K562 (cell line): ENCODE results near the gene COQ4. TPM values are rescaled to one million over a fixed set of nuclear protein-coding genes. Genes with fewer than 3 reads are reported as not detected.
A peak's percentile ranks its signal among the peaks of the same experiment; 100 is the strongest.

Experiments
- ADNP ChIP-seq: fragments of 200-800 bp; sonication (Bioruptor generic); IDR thresholded peaks from 2 replicates; pipeline ENCODE4 v1.6.1; 2016; ENCODE audit warnings: missing genetic modification characterization, missing compliant biosample characterization
- ATF1 ChIP-seq, 2 experiments: fragments of 450-650 bp in 1 of 2; IDR thresholded peaks; 2 replicates each; pipeline ENCODE4 v1.6.1; 2016; ENCODE audit warnings: missing compliant biosample characterization in 1 of 2, missing genetic modification characterization in 1 of 2
- BRD4 ChIP-seq: fragments of 200-600 bp; sonication (generic); IDR thresholded peaks from 2 replicates; pipeline ENCODE4 v1.6.1; 2017; ENCODE audit warnings: inconsistent platforms
- CCNT2 ChIP-seq: IDR thresholded peaks from 2 replicates; pipeline ENCODE4 v1.6.1; 2011; ENCODE audit warnings: borderline replicate concordance, low read depth, mild to moderate bottlenecking, moderate library complexity, mixed read lengths, low read length; ENCODE audit not compliant: insufficient read length; ENCODE audit errors: extremely low read depth
- DMBX1 ChIP-seq: fragments of 250-450 bp; sonication (Bioruptor Pico); IDR thresholded peaks from 2 replicates; pipeline ENCODE4 v1.8.0; 2022; ENCODE audit warnings: inconsistent platforms, mild to moderate bottlenecking, moderate library complexity, borderline replicate concordance
- ELF2 ChIP-seq: fragments of 250-450 bp; sonication (Bioruptor Pico); IDR thresholded peaks from 2 replicates; pipeline ENCODE4 v1.5.0; 2021; ENCODE audit warnings: mild to moderate bottlenecking
- ETV6 ChIP-seq, 3 experiments: fragments of 150-350 bp in 1 of 3; sonication (generic) in 1 of 3; formaldehyde crosslinking in 1 of 3; IDR thresholded peaks; 2 replicates each; pipeline versions ENCODE4 v1.6.1 to v1.8.0; 2014 to 2022; ENCODE audit warnings: borderline replicate concordance in 2 of 3, low read depth in 2 of 3, antibody characterized with exemption in 1 of 3, low read length in 1 of 3, mild to moderate bottlenecking in 1 of 3, missing genetic modification reagents in 1 of 3
- FOXP1 ChIP-seq: sonication (generic); formaldehyde crosslinking; IDR thresholded peaks from 2 replicates; pipeline ENCODE4 v1.8.0; 2022; ENCODE audit warnings: mild to moderate bottlenecking, missing genetic modification reagents
- MTA2 ChIP-seq: fragments of 450-650 bp; IDR thresholded peaks from 2 replicates; pipeline ENCODE4 v1.6.1; 2016; ENCODE audit warnings: low read depth
- MYBL2 ChIP-seq, 2 experiments: fragments of 450-650 bp in 1 of 2; sonication (generic) in 1 of 2; formaldehyde crosslinking in 1 of 2; IDR thresholded peaks; 2 replicates each; pipeline versions ENCODE4 v1.6.1 to v1.8.1; 2017 to 2022; ENCODE audit warnings: borderline replicate concordance in 1 of 2, inconsistent platforms in 1 of 2, low read depth in 1 of 2, mild to moderate bottlenecking in 1 of 2, missing genetic modification reagents in 1 of 2, moderate library complexity in 1 of 2
- MYNN ChIP-seq, 2 experiments: sonication (generic); formaldehyde crosslinking in 1 of 2; IDR thresholded peaks; 2 replicates each; pipeline versions ENCODE4 v1.5.0 to v1.6.1; 2016 to 2020; ENCODE audit warnings: antibody characterized with exemption in 1 of 2, missing genetic modification reagents in 1 of 2
- NFE2 ChIP-seq: IDR thresholded peaks from 2 replicates; pipeline ENCODE4 v1.6.1; 2014; ENCODE audit warnings: antibody characterized with exemption, low read depth
- RBM34 ChIP-seq: fragments of 200-400 bp; formaldehyde crosslinking; IDR thresholded peaks from 2 replicates; pipeline ENCODE4 v1.6.1; 2018; ENCODE audit warnings: low read length, borderline replicate concordance; ENCODE audit not compliant: insufficient read depth
- TEAD2 ChIP-seq: fragments of 450-650 bp; IDR thresholded peaks from 2 replicates; pipeline ENCODE4 v1.6.1; 2016; ENCODE audit warnings: missing genetic modification characterization, control low read depth, missing compliant biosample characterization
- ZNF407 ChIP-seq: fragments of 450-650 bp; IDR thresholded peaks from 2 replicates; pipeline ENCODE4 v1.6.1; 2016; ENCODE audit warnings: low read depth
- ZNF507 ChIP-seq: conservative IDR thresholded peaks from 2 replicates; pipeline ENCODE4 v1.6.1; 2017; ENCODE audit warnings: missing genetic modification characterization, missing compliant biosample characterization
- polyA plus RNA-seq, 8 experiments: library from polyadenylated mRNA; depleted of rRNA in 4 of 8; stranded (reverse) in 5 of 8; unstranded in 3 of 8; fragments of >200 nt; fragmentation: Nextera tagmentation in 2 of 8; fragmentation: Illumina TruSeq in 1 of 8; extraction: Ambion mirVana in 2 of 8; extraction: Trizol in 1 of 8; gene quantifications; 2 replicates each; pipeline versions ENCODE4 v1.2.1 to v1.2.3, GENCODE V29; 2011 to 2014; ENCODE audit warnings: inconsistent platforms in 1 of 8, missing spikeins in 1 of 8
- total RNA-seq, 7 experiments: library from RNA; depleted of rRNA in 6 of 7; stranded (reverse); fragments of >200 nt in 6 of 7; fragmentation: Illumina TruSeq in 2 of 7; extraction: Trizol in 2 of 7; gene quantifications; 2 replicates each; pipeline versions ENCODE4 v1.2.1 to v1.2.3, GENCODE V29; 2011 to 2021; ENCODE audit warnings: low replicate concordance in 1 of 7
- TF ChIP-seq, protein P1 (sequence below): sonication (generic); IDR thresholded peaks from 2 replicates; pipeline ENCODE4 v1.6.1; 2016

COQ4 gene
- total and polyA plus RNA-seq, 9 of the 15 experiments (the other 6 are each of a cell fraction or from before 2014, with no cell fraction given): 9.1 to 135 (median 67.2) TPM

GRCh38 chr9:128340691-128341434, 18.2 kb downstream of the COQ4 start (continued):
- TF ChIP-seq ATF1 (CRISPR knock-in tag; IDR thresholded peaks at IDR 0.05): peak; percentile 27; the same call in 1 of the 2 replicates
- TF ChIP-seq ATF1 (tag; IDR thresholded peaks at IDR 0.05): 0 out of 2 replicates have a peak, but pooled peaks have one; percentile 24
- TF ChIP-seq CCNT2: no peak
- TF ChIP-seq ETV6 (IDR thresholded peaks at IDR 0.05; ENCODE audit: borderline replicate concordance in 1 of 2, low read depth in 2 of 2, low read length in 1 of 2): no peak
- peak; percentile 35; the same call in 1 of the 2 replicates for TF ChIP-seq ETV6 (CRISPR knock-in tag; IDR thresholded peaks at IDR 0.05; ENCODE audit: borderline replicate concordance)
- peak; percentile 75; the same call in 1 of the 2 replicates for TF ChIP-seq FOXP1 (CRISPR knock-in tag)
- no peak for TF ChIP-seq TEAD2 (tag)
- TF ChIP-seq ELF2 (CRISPR knock-in tag): no peak
- TF ChIP-seq ZNF507 (tag): no peak
- TF ChIP-seq MYNN (IDR thresholded peaks at IDR 0.05): no peak
- TF ChIP-seq MYNN (CRISPR knock-in tag; IDR thresholded peaks at IDR 0.05): no peak
- no peak for TF ChIP-seq NFE2
- TF ChIP-seq BRD4: no peak
- TF ChIP-seq ADNP (tag): no peak
- TF ChIP-seq MYBL2 (IDR thresholded peaks at IDR 0.05; ENCODE audit: low read depth): no peak
- TF ChIP-seq MYBL2 (CRISPR knock-in tag; IDR thresholded peaks at IDR 0.05; ENCODE audit: borderline replicate concordance): no peak
- TF ChIP-seq, protein P1, sequence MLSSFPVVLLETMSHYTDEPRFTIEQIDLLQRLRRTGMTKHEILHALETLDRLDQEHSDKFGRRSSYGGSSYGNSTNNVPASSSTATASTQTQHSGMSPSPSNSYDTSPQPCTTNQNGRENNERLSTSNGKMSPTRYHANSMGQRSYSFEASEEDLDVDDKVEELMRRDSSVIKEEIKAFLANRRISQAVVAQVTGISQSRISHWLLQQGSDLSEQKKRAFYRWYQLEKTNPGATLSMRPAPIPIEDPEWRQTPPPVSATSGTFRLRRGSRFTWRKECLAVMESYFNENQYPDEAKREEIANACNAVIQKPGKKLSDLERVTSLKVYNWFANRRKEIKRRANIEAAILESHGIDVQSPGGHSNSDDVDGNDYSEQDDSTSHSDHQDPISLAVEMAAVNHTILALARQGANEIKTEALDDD: no peak
- no peak for TF ChIP-seq RBM34
- no peak for TF ChIP-seq ZNF407
- TF ChIP-seq DMBX1 (CRISPR knock-in tag): no peak
- no peak for TF ChIP-seq MTA2
